Bronchial epithelial cell (primary cell): ENCODE results near the gene PTPMT1. TPM values are rescaled to one million over a fixed set of nuclear protein-coding genes. Genes with fewer than 3 reads are reported as not detected.

ENCODE experiments used
- DNase-seq: peaks from one replicate; pipeline ENCODE4 v3.0.0-alpha.2; 2010; ENCODE audit warnings: low read depth
- FAIRE-seq: peaks from 2 replicates; lab custom pipeline; 2011; peaks lifted over from hg19 to GRCh38; lab: Jason Lieb, UNC
- H3K27me3 ChIP-seq: 2 replicates; pipeline ENCODE4 v1.5.1; 2011; ENCODE audit warnings: low read length; ENCODE audit not compliant: control insufficient read depth, insufficient read depth
- H3K36me3 ChIP-seq: 2 replicates; pipeline ENCODE4 v1.5.1; 2011; ENCODE audit warnings: low read length; ENCODE audit not compliant: control insufficient read depth, insufficient read depth
- H3K4me3 ChIP-seq: 2 replicates; pipeline ENCODE4 v1.5.1; 2011; ENCODE audit warnings: mild to moderate bottlenecking, low read depth, low read length, control low read depth
- total RNA-seq: library from RNA; depleted of rRNA; stranded (reverse); fragments of >200 nt; gene quantifications from 2 replicates; pipeline ENCODE4 v1.2.1, GENCODE V29; 2014
- TF ChIP-seq, protein P1 (sequence below): IDR thresholded peaks from 2 replicates; pipeline ENCODE4 v1.5.1; 2011; ENCODE audit warnings: mild to moderate bottlenecking, moderate library complexity, low read length, control low read depth, inconsistent platforms; ENCODE audit not compliant: insufficient read depth, severe bottlenecking

The PTPMT1 gene
- total RNA-seq, 1 donor from 2014 or later: 147 TPM

DNA sequence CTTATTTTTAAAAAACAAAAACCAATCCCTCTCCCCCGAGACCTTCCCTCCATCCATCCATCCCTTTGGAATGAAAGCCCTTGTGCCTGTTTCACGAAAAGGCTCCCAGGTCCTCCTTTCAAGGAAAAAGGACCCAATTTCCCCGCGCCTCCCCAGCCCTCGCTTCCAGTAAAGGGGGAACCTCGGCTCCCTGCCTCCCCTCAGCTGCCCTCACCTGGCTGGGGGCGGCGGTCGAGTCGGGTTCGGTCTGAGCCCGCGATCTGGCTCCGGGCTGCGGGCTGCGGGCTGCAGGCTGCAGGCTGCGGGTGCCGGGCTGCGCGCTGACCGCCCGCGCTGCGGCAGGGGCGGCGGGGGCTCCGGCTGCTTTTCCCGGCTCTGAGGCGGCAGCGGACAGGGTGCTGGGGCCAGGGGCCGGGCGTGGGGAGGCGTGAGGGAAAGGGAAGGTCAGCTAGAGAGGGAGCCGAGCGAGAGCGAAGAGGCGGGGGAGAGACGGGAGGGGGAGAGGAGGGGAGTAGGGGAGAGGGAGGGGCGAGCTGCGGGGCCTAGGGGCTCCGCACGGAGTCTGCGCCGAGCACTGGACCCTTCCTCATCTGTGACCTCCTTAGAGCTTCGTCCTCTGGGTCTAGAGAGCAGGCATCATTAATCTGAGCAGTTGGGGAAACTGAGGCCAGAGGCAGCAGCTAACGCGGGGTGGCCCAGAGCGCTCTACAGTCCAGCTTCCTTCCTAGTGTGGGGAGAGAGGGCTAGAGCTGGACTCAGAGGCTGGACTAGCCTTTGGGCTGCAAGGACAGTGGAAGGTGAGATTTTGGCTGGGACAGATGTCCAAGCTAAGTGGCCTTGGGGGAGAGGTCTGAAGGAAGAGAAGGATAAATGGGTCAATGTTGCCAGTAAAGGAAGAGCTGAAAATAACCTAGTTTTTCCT is 28.8 kb downstream of the PTPMT1 start, which contains the start of gene C1QTNF4:
C1QTNF4 (minus strand) TSS at position 478 of the 922 bp plus-strand sequence. CDS start 3,601 bp downstream, outside the sequence.
- no peak for FAIRE-seq
- DNase-seq: no peak
- peaks cover 33% of the 10 kb centered on the region for H3K27me3 ChIP-seq
- no peak within 1 kb of the TSS for H3K4me3 ChIP-seq
- no peaks in the 10 kb centered on the region for H3K36me3 ChIP-seq
- TF ChIP-seq, protein P1, sequence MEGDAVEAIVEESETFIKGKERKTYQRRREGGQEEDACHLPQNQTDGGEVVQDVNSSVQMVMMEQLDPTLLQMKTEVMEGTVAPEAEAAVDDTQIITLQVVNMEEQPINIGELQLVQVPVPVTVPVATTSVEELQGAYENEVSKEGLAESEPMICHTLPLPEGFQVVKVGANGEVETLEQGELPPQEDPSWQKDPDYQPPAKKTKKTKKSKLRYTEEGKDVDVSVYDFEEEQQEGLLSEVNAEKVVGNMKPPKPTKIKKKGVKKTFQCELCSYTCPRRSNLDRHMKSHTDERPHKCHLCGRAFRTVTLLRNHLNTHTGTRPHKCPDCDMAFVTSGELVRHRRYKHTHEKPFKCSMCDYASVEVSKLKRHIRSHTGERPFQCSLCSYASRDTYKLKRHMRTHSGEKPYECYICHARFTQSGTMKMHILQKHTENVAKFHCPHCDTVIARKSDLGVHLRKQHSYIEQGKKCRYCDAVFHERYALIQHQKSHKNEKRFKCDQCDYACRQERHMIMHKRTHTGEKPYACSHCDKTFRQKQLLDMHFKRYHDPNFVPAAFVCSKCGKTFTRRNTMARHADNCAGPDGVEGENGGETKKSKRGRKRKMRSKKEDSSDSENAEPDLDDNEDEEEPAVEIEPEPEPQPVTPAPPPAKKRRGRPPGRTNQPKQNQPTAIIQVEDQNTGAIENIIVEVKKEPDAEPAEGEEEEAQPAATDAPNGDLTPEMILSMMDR: no peak

DNA sequence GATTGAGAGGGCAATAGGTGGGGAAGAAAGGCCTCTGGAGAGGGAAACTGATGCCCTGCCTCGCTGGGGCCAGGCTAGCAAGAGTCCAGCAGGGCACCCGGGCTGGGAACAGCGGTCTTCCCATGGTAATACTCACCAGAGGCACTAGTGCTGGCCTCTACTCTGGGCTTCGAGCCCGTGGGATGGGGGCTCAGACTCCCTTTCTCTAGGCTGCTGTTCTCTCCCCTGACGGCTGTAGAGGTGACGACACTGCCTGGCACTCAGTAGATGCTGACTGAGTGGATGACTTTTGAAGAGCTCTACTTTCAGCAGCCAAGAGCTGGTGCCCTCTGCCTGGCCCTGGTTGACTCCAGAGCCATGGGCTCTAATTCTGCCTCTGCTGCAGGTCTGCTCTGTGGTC is 29.6 kb downstream of the PTPMT1 start:
- TF ChIP-seq, protein P1: no peak
- H3K36me3 ChIP-seq: no peaks in the 10 kb centered on the region
- FAIRE-seq (no peak), DNase-seq (no peak)
- no peak overlapping the region for H3K4me3 ChIP-seq
- H3K27me3 ChIP-seq: peaks cover 30% of the 10 kb centered on the region

DNA sequence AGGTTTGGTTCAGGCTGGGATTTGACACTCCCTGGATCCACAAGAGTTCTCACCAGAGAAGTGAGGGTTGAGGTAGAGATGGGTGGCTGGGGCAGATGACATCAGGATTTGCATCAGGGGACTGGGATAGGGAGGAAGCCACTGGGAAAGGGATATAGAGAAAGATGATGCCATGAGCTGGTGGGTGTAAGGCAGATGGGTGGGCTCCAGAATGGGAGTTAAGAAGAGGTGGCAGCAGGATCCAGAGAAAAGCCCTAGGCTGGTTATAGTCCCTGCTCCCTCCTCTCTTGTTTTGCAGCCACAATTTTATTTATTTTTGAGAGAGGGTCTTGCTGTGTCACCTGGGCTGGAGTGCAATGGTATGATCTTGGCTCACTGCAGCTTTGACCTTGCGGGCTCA is 30.6 kb downstream of the PTPMT1 start:
- FAIRE-seq (no peak), DNase-seq (no peak)
- no peaks in the 10 kb centered on the region for H3K36me3 ChIP-seq
- TF ChIP-seq, protein P1: no peak
- no peak overlapping the region for H3K4me3 ChIP-seq
- H3K27me3 ChIP-seq: peaks cover 30% of the 10 kb centered on the region

DNA sequence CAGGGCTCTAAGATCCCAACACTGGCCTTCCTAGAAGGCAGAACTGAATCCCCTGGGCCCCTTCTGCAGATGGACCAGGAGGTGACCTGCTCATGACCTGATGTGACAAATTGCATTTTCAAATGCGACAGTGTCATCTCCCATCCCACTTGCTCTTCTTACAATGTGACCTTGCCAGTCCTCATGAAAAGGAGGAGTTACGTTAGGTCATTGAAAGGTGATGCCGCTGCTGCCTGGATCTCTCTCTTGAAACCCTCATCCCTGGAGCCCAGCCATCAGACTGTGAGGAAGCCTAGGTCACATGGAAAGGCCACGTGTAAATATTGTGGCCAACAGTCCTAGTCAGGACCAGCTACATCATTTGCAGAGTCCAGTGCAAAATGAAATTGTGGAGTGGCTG is 34.5 kb downstream of the PTPMT1 start:
- TF ChIP-seq, protein P1: no peak
- peaks cover 4% of the 10 kb centered on the region for H3K27me3 ChIP-seq
- no peak overlapping the region for H3K4me3 ChIP-seq
- FAIRE-seq (peak; percentile 23), DNase-seq (no peak)
- no peaks in the 10 kb centered on the region for H3K36me3 ChIP-seq

DNA sequence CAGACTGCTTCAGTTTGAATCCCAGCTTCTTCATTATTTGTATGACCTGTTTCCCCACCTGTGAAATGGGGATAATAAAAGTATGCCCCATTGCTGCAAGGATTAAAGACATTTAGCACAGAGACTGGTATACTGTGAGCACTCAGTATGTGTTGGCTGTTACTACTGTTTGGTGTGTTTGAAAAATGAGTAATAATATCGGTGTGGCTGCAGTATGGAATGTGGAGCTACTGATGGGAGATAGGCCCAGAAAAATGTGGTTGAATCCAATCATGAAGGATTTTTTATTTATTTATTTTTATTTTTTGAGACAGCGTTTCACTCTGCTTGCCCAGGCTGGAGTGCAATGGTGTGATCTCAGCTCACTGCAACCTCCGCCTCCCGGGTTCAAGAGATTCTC is 37.9 kb downstream of the PTPMT1 start:
- DNase-seq: no peak
- FAIRE-seq: no peak
- no peak overlapping the region for H3K4me3 ChIP-seq
- TF ChIP-seq, protein P1: no peak
- no peaks in the 10 kb centered on the region for H3K36me3 ChIP-seq
- H3K27me3 ChIP-seq: no peaks in the 10 kb centered on the region

DNA sequence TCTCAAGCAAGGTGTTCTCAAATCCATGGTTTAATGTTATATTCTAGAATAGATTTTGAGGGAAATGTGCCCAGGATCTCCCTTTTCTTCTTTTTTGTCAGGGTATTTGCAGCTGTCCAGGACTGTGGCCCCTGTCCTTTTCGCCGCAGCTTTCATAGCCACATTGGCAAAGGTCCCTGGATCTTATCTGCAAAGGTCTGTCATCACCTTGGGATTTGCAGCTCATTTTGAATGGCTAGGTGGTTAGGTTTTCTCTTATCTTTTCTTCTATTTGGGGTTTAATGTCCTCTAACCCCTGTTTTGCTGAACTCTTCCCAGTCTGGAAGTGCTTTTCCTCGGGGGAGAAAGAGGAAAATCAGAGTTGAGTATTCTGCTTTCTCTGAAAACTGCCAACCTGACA is 40.5 kb downstream of the PTPMT1 start:
- FAIRE-seq: no peak
- Histone ChIP-seq H3K27me3 (no peaks in the 10 kb centered on the region), H3K36me3 (no peaks in the 10 kb centered on the region), H3K4me3 (no peak overlapping the region)
- DNase-seq: no peak
- TF ChIP-seq, protein P1: no peak
